GM19395 (cell line): ENCODE measurements around the gene LTC4S.
A peak's percentile ranks its signal among the peaks of the same experiment; 100 is the strongest.
"Not testable (repeated sequence)": the region's sequence is repeated elsewhere in the genome, so short reads cannot be mapped to it uniquely, and the experiment has no call there.

ENCODE experiments used
- ATAC-seq: cut with Tn5 transposase; IDR thresholded peaks from one replicate; pipeline ENCODE4 v1.9.1; 2021; ENCODE audit warnings: mild to moderate bottlenecking, moderate library complexity; ENCODE audit not compliant: unreplicated experiment

Gene LTC4S

GRCh38 chr5:179793468-179794139 lies at the start of gene LTC4S:
Gene LTC4S, plus strand, starts transcription at chr5:179793986. Its CDS starts 95 bp downstream, at chr5:179794081.
- ATAC-seq: no peak

GRCh38 chr5:179744106-179744505 lies 49.7 kb upstream of the LTC4S start:
- not testable (repeated sequence) for ATAC-seq

GRCh38 chr5:179746872-179747271 lies 46.9 kb upstream of the LTC4S start:
- ATAC-seq: no peak

GRCh38 chr5:179747811-179748210 lies 46.0 kb upstream of the LTC4S start:
- ATAC-seq: no peak

- ATAC-seq: no peak
These were observed 43.8 kb upstream of the LTC4S start for GRCh38 chr5:179749857-179750508.

GRCh38 chr5:179753971-179754370 lies 39.8 kb upstream of the LTC4S start:
- no peak for ATAC-seq

- no peak for ATAC-seq
These were observed 38.8 kb upstream of the LTC4S start for GRCh38 chr5:179755022-179755421.

- ATAC-seq: no peak
These were observed 34.8 kb upstream of the LTC4S start for GRCh38 chr5:179758955-179759354.

GRCh38 chr5:179759581-179760551 lies 33.9 kb upstream of the LTC4S start:
- peak; percentile 54 for ATAC-seq

GRCh38 chr5:179762079-179762780 lies 31.6 kb upstream of the LTC4S start:
- ATAC-seq: no peak

- ATAC-seq: no peak
These were observed 31.0 kb upstream of the LTC4S start for GRCh38 chr5:179762781-179763176.

- no peak for ATAC-seq
These were observed 30.4 kb upstream of the LTC4S start for GRCh38 chr5:179763215-179763945.

GRCh38 chr5:179764056-179764455 lies 29.7 kb upstream of the LTC4S start:
- no peak for ATAC-seq

- ATAC-seq: no peak
These were observed 28.4 kb upstream of the LTC4S start for GRCh38 chr5:179765400-179765799.

- ATAC-seq: no peak
These were observed 27.6 kb upstream of the LTC4S start for GRCh38 chr5:179766021-179766725.

GRCh38 chr5:179766726-179767455 lies 26.9 kb upstream of the LTC4S start:
- no peak for ATAC-seq

GRCh38 chr5:179767496-179768100 lies 26.2 kb upstream of the LTC4S start:
- ATAC-seq: no peak

GRCh38 chr5:179768326-179769085 lies 25.3 kb upstream of the LTC4S start:
- no peak for ATAC-seq
